HEK293 (cell line): ENCODE measurements around the gene LINC00237.
A peak's percentile ranks its signal among the peaks of the same experiment; 100 is the strongest.

Experiments
- BCL11A ChIP-seq: fragments of 450-650 bp; formaldehyde crosslinking; IDR thresholded peaks from 2 replicates; pipeline ENCODE4 v1.5.1; 2016; ENCODE audit warnings: low read depth, missing biosample characterization, missing genetic modification characterization
- EGR2 ChIP-seq: fragments of 450-650 bp; formaldehyde crosslinking; IDR thresholded peaks from 2 replicates; pipeline ENCODE4 v1.5.1; 2016; ENCODE audit warnings: low read depth, missing biosample characterization, missing genetic modification characterization
- GLIS1 ChIP-seq: fragments of 450-650 bp; formaldehyde crosslinking; IDR thresholded peaks from 2 replicates; pipeline ENCODE4 v1.5.1; 2016; ENCODE audit warnings: missing biosample characterization, missing genetic modification characterization
- KLF1 ChIP-seq: fragments of 450-650 bp; formaldehyde crosslinking; IDR thresholded peaks from 2 replicates; pipeline ENCODE4 v1.5.1; 2016; ENCODE audit warnings: missing biosample characterization, missing genetic modification characterization
- KLF8 ChIP-seq: fragments of 450-650 bp; formaldehyde crosslinking; IDR thresholded peaks from 2 replicates; pipeline ENCODE4 v1.5.1; 2016; ENCODE audit warnings: missing biosample characterization, missing genetic modification characterization
- OSR2 ChIP-seq: fragments of 450-650 bp; formaldehyde crosslinking; IDR thresholded peaks from 2 replicates; pipeline ENCODE4 v1.5.1; 2016; ENCODE audit warnings: missing biosample characterization, missing genetic modification characterization
- REST ChIP-seq: fragments of 450-650 bp; formaldehyde crosslinking; IDR thresholded peaks from 2 replicates; pipeline ENCODE4 v1.5.1; 2016; ENCODE audit warnings: missing biosample characterization, missing genetic modification characterization
- ZBTB21 ChIP-seq: fragments of 450-650 bp; formaldehyde crosslinking; IDR thresholded peaks from 2 replicates; pipeline ENCODE4 v1.5.1; 2017; ENCODE audit warnings: missing biosample characterization, missing genetic modification characterization
- ZBTB26 ChIP-seq: fragments of 450-650 bp; formaldehyde crosslinking; optimal IDR thresholded peaks from 2 replicates; pipeline ENCODE3; 2016; ENCODE audit warnings: missing biosample characterization, mild to moderate bottlenecking, missing genetic modification characterization
- ZBTB44 ChIP-seq: fragments of 450-650 bp; IDR thresholded peaks from 2 replicates; pipeline ENCODE4 v1.5.1; 2018; ENCODE audit warnings: missing biosample characterization, mild to moderate bottlenecking, missing genetic modification characterization
- ZBTB49 ChIP-seq: fragments of 450-650 bp; formaldehyde crosslinking; IDR thresholded peaks from 2 replicates; pipeline ENCODE4 v1.5.1; 2016; ENCODE audit warnings: missing biosample characterization, missing genetic modification characterization, low read depth
- ZBTB7A ChIP-seq: fragments of 450-650 bp; formaldehyde crosslinking; IDR thresholded peaks from 2 replicates; pipeline ENCODE4 v1.5.1; 2016; ENCODE audit warnings: low read depth, missing biosample characterization, missing genetic modification characterization
- ZIC2 ChIP-seq: fragments of 450-650 bp; formaldehyde crosslinking; IDR thresholded peaks from 2 replicates; pipeline ENCODE4 v1.5.1; 2016; ENCODE audit warnings: missing biosample characterization, missing genetic modification characterization
- ZNF10 ChIP-seq: fragments of 450-650 bp; formaldehyde crosslinking; IDR thresholded peaks from 2 replicates; pipeline ENCODE4 v1.5.1; 2017; ENCODE audit warnings: missing biosample characterization, missing genetic modification characterization
- ZNF132 ChIP-seq: fragments of 450-650 bp; formaldehyde crosslinking; IDR thresholded peaks from 2 replicates; pipeline ENCODE4 v1.5.1; 2017; ENCODE audit warnings: missing biosample characterization, missing genetic modification characterization, borderline replicate concordance
- ZNF221 ChIP-seq: fragments of 450-650 bp; formaldehyde crosslinking; IDR thresholded peaks from 2 replicates; pipeline ENCODE4 v1.5.1; 2017; ENCODE audit warnings: missing biosample characterization, missing genetic modification characterization, borderline replicate concordance
- ZNF23 ChIP-seq: fragments of 450-650 bp; formaldehyde crosslinking; IDR thresholded peaks from 2 replicates; pipeline ENCODE4 v1.5.1; 2016; ENCODE audit warnings: missing biosample characterization, missing genetic modification characterization, borderline replicate concordance
- ZNF266 ChIP-seq: fragments of 450-650 bp; formaldehyde crosslinking; IDR thresholded peaks from 2 replicates; pipeline ENCODE4 v1.5.1; 2016; ENCODE audit warnings: missing biosample characterization, missing genetic modification characterization, low read depth
- ZNF280C ChIP-seq: fragments of 450-650 bp; formaldehyde crosslinking; IDR thresholded peaks from 2 replicates; pipeline ENCODE4 v1.5.1; 2016; ENCODE audit warnings: missing biosample characterization, missing genetic modification characterization
- ZNF366 ChIP-seq: fragments of 450-650 bp; formaldehyde crosslinking; conservative IDR thresholded peaks from 2 replicates; pipeline ENCODE4 v1.5.1; 2016; ENCODE audit warnings: missing biosample characterization, missing genetic modification characterization
- ZNF501 ChIP-seq: fragments of 450-650 bp; formaldehyde crosslinking; IDR thresholded peaks from 2 replicates; pipeline ENCODE4 v1.5.1; 2016; ENCODE audit warnings: missing biosample characterization, missing genetic modification characterization
- ZNF514 ChIP-seq: fragments of 450-650 bp; formaldehyde crosslinking; IDR thresholded peaks from 2 replicates; pipeline ENCODE4 v1.5.1; 2016; ENCODE audit warnings: missing biosample characterization, missing genetic modification characterization
- ZNF571 ChIP-seq: fragments of 450-650 bp; formaldehyde crosslinking; IDR thresholded peaks from 2 replicates; pipeline ENCODE4 v1.5.0; 2017; ENCODE audit warnings: missing biosample characterization, missing genetic modification characterization
- ZNF585B ChIP-seq: fragments of 450-650 bp; formaldehyde crosslinking; IDR thresholded peaks from 2 replicates; pipeline ENCODE4 v1.5.1; 2016; ENCODE audit warnings: missing biosample characterization, missing genetic modification characterization
- ZNF596 ChIP-seq: fragments of 450-650 bp; IDR thresholded peaks from 2 replicates; pipeline ENCODE4 v1.5.0; 2018; ENCODE audit warnings: missing biosample characterization, mild to moderate bottlenecking, missing genetic modification characterization, moderate library complexity
- ZNF626 ChIP-seq: fragments of 450-650 bp; sonication (Bioruptor Pico); formaldehyde crosslinking; IDR thresholded peaks from 2 replicates; pipeline ENCODE4 v1.5.1; 2018; ENCODE audit warnings: missing biosample characterization, missing genetic modification characterization, inconsistent platforms
- ZNF704 ChIP-seq: fragments of 450-650 bp; formaldehyde crosslinking; IDR thresholded peaks from 2 replicates; pipeline ENCODE4 v1.5.1; 2016; ENCODE audit warnings: missing biosample characterization, missing genetic modification characterization

LINC00237 gene

GRCh38 chr20:21089391-21089790 is 16.8 kb downstream of the LINC00237 start (continued):
- TF ChIP-seq KLF8 (tag by site-specific recombination) (peak; percentile 59; the same call in 1 of the 2 replicates), ZBTB7A (no peak), ZBTB49 (no peak), ZBTB26 (no peak), ZNF626 (tag by site-specific recombination) (no peak), ZNF132 (tag by site-specific recombination) (no peak), ZNF514 (tag by site-specific recombination) (no peak), ZNF585B (tag by site-specific recombination) (no peak), ZBTB21 (tag by site-specific recombination) (no peak), ZNF221 (no peak), OSR2 (tag by site-specific recombination) (peak; percentile 13; the same call in 1 of the 2 replicates), ZNF266 (no peak), ZNF571 (tag by site-specific recombination) (no peak), ZNF10 (tag by site-specific recombination) (no peak), EGR2 (tag by site-specific recombination) (no peak), REST (tag by site-specific recombination) (no peak), ZNF280C (tag by site-specific recombination) (no peak), ZNF366 (tag by site-specific recombination) (peak; percentile 70), ZIC2 (tag by site-specific recombination) (no peak), ZNF704 (tag by site-specific recombination) (no peak), GLIS1 (tag by site-specific recombination) (peak; percentile 16; the same call in 1 of the 2 replicates), BCL11A (tag by site-specific recombination) (no peak), ZNF501 (no peak), ZBTB44 (peak; percentile 32; the same call in 1 of the 2 replicates), ZNF23 (no peak), ZNF596 (tag by site-specific recombination) (no peak; the same call in 1 of the 2 replicates), KLF1 (tag by site-specific recombination) (no peak)
